GM19035 (cell line): Measurements from ENCODE around the gene OR1L6.

ENCODE experiments used
- ATAC-seq: cut with Tn5 transposase; IDR thresholded peaks from one replicate; pipeline ENCODE4 v1.9.1; 2021; ENCODE audit not compliant: unreplicated experiment

OR1L6 gene, protein sequence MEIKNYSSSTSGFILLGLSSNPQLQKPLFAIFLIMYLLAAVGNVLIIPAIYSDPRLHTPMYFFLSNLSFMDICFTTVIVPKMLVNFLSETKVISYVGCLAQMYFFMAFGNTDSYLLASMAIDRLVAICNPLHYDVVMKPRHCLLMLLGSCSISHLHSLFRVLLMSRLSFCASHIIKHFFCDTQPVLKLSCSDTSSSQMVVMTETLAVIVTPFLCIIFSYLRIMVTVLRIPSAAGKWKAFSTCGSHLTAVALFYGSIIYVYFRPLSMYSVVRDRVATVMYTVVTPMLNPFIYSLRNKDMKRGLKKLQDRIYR

DNA sequence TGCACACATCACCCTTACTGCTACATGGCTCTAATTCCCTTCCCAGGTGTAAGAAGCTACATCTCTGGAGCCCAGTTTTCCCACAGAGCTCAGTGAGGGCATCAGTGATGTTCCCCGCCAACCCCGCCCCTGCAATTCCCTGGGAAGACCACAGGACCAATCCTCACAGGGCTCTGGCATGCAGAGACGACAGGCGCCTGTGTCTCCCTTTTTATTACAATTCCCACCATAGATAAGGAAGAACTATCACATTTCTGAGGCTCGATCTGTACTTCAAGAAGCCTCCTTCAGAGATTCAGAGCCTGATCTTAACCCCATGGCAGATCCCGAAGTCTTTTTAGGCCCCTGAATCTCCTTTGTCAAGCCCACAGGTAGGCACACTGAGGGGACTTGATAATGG is at the start of gene OR1L6:
Gene OR1L6 (plus strand): TSS at position 301 of the 400 bp plus-strand sequence. CDS start 7,545 bp downstream, outside the sequence.
- no peak for ATAC-seq

GRCh38 chr9:122695696-122696095 is 46.4 kb upstream of the OR1L6 start:
- ATAC-seq, result no peak

- no peak for ATAC-seq
Observed at GRCh38 chr9:122718038-122718437, 24.1 kb upstream of the OR1L6 start.

GRCh38 chr9:122719218-122719617 is 22.9 kb upstream of the OR1L6 start:
- ATAC-seq, result no peak

- ATAC-seq, result no peak
Observed at GRCh38 chr9:122723690-122724089, 18.4 kb upstream of the OR1L6 start, which contains the start of gene OR1L4. Gene OR1L4 (plus strand): TSS chr9:122723990. CDS start chr9:122723990, 0 bp downstream.

DNA sequence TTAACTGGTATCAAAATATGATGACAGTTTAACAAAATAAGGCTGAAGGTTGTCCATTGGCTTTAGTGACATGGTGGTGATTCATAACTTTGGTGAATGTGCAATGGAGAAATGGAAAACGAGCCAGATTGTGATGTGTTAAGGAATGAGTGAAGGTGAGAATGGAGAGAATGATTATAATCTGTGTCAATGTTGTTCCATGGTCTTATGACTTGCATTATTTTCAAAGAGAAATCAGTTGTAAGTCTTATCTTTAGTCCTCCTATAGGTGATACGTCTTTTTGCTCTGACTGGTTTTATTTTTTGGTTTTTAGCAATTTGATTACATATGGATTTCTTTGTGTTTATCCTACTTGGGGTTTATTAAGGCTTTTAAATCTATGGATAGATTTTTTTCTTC is 12.7 kb downstream of the OR1L6 start:
- no peak for ATAC-seq

- no peak for ATAC-seq
Observed at GRCh38 chr9:122767817-122768216, 25.7 kb downstream of the OR1L6 start.

GRCh38 chr9:122777052-122777451 is 34.9 kb downstream of the OR1L6 start:
- ATAC-seq, result no peak

GRCh38 chr9:122777935-122778627 is 36.0 kb downstream of the OR1L6 start:
- no peak for ATAC-seq

- no peak for ATAC-seq
Observed at GRCh38 chr9:122779181-122779580, 37.1 kb downstream of the OR1L6 start.

GRCh38 chr9:122780026-122780425 is 37.9 kb downstream of the OR1L6 start:
- no peak for ATAC-seq

DNA sequence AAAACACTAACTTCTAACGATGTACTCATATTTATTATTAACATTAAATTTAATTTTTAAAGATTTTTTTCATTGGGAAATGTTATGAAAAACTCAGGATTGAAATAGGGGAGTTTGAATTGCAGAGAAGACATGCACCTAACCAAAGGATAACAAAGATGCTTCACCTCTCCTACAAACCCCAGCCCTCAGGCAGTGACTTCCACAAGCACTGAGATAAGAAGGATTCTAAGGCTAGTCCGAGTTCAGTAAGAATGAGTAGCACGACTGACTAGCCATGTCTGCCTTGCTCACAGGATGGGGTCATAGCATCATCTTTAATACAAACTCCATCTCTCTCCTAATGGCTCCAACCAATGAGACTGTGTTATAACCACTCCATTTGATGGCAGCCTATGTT is 39.6 kb downstream of the OR1L6 start:
- no peak for ATAC-seq

- no peak for ATAC-seq
Observed at GRCh38 chr9:122785269-122785668, 43.2 kb downstream of the OR1L6 start.

DNA sequence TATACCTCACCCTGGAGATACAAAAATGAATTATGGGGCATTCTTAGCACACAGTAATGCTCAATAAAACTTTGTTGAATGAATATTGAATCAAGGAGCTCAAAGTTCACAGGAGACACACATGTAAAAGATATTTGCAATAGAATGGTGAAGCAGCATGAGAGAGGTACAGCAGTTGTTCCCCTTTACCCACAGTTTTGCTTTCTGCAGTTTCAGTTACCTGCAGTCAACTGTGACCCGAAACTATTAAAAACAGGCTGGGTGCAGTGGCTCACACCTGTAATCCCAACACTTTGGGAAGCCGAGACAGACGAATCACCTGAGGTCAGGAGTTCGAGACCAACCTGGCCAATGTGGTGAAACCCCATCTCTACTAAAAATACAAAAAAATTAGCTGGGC is 44.2 kb downstream of the OR1L6 start:
- ATAC-seq, result no peak

DNA sequence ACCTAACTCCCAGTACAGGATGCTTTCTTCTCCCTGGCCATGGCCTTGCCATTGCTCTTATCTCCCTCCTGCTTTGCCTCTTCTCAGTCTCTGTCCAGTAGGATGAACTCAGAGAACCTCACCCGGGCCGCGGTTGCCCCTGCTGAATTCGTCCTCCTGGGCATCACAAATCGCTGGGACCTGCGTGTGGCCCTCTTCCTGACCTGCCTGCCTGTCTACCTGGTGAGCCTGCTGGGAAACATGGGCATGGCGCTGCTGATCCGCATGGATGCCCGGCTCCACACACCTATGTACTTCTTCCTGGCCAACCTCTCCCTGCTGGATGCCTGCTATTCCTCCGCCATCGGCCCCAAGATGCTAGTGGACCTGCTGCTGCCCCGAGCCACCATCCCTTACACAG is 46.7 kb downstream of the OR1L6 start, which contains the start of gene OR5C1:
Gene OR5C1 (plus strand): TSS at position 103 of the 400 bp plus-strand sequence. CDS start 0 bp downstream, at position 103.
- ATAC-seq, result no peak

- ATAC-seq, result no peak
Observed at GRCh38 chr9:122789256-122790046, 47.3 kb downstream of the OR1L6 start.

- no peak for ATAC-seq
Observed at GRCh38 chr9:122791872-122792669, 50.0 kb downstream of the OR1L6 start.

- ATAC-seq, result no peak
Observed at GRCh38 chr9:122797316-122798063, 55.4 kb downstream of the OR1L6 start.
